ENCODE data around the gene MORN5.

GRCh38 chr9:122213589-122214413 lies 54.1 kb downstream of the MORN5 start:
- TF ChIP-seq CTCF (IDR thresholded peaks at IDR 0.05) (no peak), POLR2A (IDR thresholded peaks at IDR 0.05) (no peak)

Data from body of pancreas (tissue), 4 donors.